Left forelimb (tissue), 1 donor: ENCODE results near the gene NCKAP1.

Experiments
- DNase-seq: peaks from one replicate; pipeline ENCODE4 v3.0.0-alpha.2; 2018; ENCODE audit warnings: low spot score

Gene NCKAP1

DNA sequence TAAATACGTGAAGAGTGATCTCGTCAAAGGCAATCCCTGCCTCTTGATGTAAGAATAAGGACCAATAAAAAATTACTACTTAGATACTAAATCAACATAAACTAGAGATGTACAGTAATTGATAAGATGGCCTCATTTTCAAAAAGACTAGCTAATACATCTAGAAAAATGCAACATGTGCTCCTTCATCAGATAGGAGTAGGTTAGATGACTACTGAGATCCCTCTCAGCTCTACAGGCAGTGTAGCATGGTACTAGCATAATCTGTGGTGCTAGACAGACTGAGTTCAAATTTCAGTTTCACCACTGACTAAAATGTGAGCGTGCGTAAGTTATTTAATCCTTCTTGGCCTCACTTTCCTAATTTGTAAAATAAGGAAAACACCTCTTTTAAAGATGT, 89.2 kb downstream of the NCKAP1 start:
- no peak for DNase-seq

- no peak for DNase-seq
Measured at GRCh38 chr2:182946958-182947369, 91.3 kb downstream of the NCKAP1 start.

DNA sequence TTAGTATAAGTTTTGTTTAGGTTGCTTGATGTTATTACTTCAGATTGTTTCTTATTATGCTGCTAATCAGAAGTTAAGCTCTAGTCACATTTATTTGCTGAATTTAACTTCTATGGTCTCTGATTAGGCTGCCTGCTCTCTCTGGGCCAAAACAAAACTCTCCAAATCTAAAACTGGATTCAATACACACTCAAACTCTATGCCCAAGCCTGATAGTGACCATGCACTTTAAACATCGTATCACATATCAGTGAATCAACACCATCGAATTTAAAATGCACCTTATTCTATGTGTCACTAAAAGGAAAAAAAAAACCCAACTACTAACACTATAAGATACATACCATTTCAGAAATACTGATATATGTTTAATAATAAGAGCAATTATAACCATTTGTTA, 94.9 kb downstream of the NCKAP1 start:
- DNase-seq = no peak

DNA sequence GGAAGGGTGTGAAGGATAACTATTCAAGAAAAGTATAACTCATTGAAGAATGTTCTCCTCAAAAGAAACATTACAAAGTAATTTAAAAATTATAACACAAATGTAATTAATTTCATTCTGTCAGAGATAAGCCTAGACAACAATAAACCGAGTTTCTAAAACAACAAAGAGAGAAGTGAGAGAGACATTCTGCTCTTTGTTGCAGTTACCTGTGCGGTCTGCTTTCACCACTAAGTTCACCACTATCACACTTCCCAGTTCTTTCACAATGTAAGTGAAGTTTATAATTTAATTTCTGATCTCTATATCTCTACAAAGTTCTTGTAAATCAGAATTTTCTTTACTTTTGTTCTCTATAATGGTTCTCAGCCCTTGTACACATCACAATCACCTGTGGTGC, 95.5 kb downstream of the NCKAP1 start:
- no peak for DNase-seq

GRCh38 chr2:182941919-182942318, 96.3 kb downstream of the NCKAP1 start:
- DNase-seq = no peak

DNA sequence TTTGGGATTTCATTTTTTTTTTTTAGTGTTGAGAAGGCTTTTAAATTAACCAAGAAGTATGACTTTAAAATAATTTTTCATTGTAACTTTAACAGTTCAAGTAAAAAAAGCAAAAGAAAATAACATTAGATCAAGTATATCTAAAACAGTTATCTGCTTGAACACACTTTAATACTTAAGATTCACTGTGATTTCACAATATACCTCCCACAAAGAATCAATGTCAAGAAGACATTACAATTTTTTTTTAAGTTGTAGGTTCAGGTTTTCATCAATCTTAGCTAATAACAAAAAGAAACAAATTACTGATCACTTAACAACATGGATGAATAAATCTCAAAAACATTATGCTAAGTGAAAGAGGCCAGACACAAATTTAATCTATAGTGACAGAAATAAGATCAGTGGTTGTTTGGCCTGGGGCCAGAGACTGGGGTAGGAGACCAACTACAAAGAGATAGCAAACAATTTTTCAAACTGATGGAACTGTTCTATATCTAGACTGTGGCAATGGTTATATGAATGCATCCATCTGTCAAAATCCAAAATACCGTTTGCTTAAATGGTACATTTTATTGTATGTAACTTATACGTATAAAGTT, 97.0 kb downstream of the NCKAP1 start:
- DNase-seq = no peak

DNA sequence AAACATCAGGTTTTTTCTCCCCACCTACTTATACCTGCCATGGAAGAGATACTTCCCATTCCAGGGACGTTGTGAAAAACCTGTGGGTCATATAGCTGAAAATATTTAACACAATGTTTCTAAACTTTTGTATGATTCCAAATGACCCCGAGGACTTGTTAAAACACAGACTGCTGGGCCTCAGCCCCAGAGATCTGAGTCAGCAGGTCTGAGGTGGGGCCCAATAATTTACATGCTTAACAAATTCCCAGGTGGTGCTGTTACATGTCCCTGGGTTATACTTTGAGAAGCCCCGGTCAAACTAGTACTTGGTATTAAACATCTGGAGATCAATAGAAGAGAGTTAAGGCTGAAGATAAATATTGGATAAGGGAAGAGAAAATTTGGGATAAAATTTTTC, 100.4 kb downstream of the NCKAP1 start:
- DNase-seq = no peak

GRCh38 chr2:182933629-182934028, 104.6 kb downstream of the NCKAP1 start:
- no peak for DNase-seq

DNA sequence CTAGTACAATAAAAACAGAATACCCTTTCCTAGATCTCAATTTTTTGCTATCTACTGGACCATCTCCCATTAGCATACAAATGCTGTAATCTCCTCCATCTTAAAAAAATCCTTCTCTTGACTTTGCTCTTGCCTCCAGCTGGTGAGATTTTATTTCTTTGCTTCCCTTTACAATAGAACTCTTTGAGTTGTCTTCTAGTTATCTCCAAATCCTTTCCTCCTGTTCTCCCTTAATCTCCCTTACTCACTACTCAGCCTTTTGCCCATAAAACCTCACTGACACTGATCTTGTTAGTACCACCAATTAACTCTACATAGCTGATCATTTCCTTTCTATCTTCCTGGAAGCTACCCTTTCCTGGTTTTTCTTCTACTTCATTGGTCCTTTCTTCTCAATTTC, 108.3 kb downstream of the NCKAP1 start:
- DNase-seq = no peak

DNA sequence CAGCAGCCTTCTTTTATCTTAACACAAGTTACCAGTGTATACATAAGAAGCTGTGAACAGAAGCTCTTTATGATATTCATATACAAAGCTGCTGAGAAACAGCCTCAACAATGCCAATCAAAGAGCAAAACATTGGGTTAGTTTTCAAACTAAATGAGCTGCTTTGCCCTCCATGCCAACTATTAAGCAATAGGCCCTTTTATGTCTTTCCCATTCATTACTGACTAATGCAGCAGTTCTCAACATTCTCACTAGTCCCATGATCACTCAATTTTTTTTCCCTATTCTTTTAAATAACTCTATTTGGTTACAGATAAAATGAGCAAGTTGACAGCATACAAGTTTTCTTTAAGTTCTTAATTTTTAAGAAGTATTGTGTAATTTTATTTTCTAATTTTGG, 114.0 kb downstream of the NCKAP1 start:
- no peak for DNase-seq

- no peak for DNase-seq
Measured at GRCh38 chr2:182921234-182921633, 117.0 kb downstream of the NCKAP1 start.

DNA sequence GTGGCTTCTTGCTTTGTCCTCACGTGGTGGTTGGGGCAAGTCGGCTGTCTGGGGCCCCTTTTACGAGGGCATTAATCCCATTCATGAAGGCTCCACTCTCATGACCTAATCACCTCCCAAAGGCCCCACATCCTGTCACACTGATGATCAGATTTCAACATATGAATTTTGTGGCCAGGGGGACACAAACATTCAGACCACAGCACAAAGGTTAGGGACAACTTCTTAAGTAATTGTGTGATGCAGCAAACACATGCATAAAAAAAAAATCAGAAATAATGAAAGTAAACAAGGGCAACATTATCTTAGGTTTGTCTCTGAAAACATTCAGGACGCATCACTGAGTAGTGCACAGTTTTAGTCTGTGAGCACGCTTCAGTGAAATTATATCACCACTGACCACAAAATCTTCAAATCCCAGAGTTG, 117.6 kb downstream of the NCKAP1 start:
- DNase-seq = no peak

- DNase-seq = no peak
Measured at GRCh38 chr2:182920089-182920488, 118.2 kb downstream of the NCKAP1 start.

DNA sequence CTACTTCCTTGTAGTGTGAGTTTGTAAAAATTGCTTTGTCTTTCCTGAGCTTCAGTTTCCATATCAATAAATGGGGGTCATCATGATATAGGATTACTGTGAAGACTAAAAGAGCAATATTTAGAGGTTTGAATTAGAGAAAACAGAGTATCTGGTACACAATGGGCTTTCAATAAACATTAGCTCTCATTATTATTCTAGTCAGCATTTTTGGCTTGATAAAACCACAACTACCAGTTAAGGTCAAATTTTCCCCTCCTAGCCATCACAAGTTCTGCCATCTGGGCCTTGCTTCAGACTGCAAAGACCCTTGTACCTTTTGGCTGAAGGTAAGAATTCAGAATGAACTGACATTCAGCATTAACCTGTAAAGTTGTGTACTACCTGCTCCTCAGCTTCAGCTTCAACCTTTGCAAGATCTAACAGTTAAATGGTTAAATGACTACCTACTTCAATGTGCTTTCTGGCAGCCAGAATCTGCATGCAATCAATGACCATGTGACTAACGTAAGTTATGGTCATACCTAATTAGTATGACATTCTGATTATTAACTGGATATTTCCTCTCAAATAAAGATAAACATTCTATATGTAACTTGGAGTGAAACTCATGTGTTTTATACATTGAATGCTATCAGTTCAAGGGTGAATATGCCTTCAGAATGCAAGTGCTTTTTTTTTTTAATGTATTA, 119.2 kb downstream of the NCKAP1 start:
- DNase-seq = no peak

GRCh38 chr2:182917924-182918323, 120.3 kb downstream of the NCKAP1 start:
- no peak for DNase-seq

GRCh38 chr2:182916417-182916816, 121.8 kb downstream of the NCKAP1 start:
- no peak for DNase-seq

DNA sequence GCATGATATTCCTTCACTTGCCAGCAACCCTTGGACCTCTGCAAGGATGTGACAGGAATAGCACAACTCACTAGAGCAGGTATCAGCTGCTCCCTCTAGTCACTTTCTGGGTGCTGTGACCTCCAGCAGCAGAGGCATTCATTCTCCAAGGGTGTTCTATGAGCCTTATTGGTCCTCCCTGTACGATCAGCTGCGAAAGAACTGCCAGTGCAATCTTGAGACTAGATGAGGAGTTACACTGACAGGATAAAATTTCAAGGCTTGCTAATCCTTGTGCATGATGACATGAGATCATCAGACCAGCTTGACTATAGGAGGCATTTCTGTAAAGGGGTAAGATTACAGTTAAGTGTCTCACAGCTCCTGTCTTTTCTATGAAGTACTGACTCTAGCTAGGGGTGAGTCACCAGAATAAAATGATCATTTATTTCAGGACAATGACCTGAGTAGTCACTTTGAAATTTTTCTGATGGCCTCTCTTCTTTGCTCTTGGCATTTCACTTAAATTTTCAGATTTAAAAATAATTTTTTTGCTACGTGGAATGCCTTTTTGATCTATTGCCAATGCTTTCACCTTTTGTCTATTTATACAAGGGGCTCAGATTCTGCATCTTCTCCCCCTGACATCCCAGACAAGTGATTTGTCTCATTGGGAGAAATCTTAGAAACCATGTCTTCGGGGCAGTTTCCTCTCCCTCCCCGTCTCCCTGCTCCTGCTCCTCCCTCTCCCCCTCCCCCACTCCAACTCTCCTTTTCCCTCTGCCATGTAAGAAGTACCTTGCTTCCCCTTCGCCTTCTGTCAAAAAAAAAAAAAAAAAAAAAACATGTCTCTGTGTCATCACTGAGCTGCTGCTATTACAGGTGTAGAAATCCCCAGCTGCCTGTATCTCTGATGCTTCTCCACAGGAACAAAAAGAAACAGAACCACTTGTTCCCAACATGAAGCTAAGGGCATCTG, 122.6 kb downstream of the NCKAP1 start:
- no peak for DNase-seq

- DNase-seq = no peak
Measured at GRCh38 chr2:182914852-182915251, 123.4 kb downstream of the NCKAP1 start.

DNA sequence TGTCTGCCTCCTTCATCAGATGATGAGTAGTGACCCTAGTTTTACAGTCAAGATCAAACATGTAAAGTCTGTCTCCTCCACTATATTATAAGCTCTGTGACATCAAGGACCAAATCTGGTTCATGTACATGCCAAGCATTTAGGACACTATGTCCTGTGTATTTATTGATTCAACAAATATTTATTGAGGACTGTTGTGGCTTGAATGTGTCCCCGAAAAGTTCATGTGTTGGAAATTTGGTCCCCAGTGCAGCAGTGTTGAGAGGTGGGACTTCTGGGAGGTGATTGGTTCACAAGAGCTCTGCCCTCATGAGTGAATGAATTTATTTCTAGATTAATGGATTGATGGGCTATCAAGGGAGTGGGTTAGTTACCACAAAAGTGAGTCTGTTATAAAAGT, 125.2 kb downstream of the NCKAP1 start:
- DNase-seq = no peak

- no peak for DNase-seq
Measured at GRCh38 chr2:182912518-182912915, 125.7 kb downstream of the NCKAP1 start.

DNA sequence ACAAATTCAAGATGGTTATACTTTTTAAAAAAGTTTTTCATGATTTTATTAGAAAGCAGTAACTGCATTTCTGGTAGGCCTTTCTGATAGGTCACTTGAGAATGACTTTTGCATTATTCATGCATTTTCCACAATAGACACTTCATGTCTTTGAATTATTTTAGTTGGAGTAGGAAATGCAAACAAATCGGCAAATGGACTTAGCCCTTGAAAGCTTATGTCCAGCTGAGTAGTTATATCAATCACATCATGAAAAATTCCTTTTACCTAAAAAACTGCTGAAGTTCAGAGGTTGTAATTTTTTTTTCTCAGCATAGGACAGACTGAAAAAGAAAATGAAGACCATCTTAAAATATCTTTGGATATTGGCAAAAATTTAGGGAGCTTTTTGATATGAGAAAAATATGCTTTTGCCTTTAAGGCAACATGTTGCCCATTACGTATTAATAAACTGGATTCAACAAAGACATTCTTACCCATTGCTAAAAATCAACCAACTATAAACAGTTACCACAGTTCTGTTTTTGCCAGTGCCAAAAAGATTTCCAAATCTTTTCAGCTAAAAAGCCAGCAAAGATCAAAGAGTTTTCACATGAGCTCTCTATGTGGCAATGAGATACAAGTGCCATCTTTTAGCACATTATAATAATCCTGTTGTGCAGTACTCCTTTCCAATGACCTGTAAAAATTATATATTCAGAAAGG, 126.3 kb downstream of the NCKAP1 start:
- no peak for DNase-seq

DNA sequence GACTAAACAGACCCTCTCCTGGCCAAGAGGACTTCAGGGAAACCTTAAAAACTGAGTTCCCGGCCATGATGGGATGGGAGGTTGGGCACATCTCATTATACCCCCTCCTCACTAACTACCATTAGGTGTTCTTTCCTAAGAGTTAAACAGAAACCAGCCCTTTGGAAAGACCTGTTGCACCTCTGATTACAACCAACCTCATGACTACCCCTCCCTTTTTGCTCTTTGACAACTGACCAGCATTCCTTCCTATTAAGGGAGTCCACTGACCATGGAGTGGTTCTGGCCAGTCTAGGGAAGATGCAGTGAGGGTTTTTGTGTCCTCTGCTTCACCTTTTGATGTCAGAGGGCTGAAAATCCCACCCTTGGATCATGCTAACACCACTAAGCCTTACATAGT, 127.3 kb downstream of the NCKAP1 start:
- no peak for DNase-seq
